NT2/D1 (cell line): ENCODE data around the gene SPINT3.

Experiments
- DNase-seq: peaks from one replicate; pipeline ENCODE4 v3.0.0-alpha.2; 2011; ENCODE audit warnings: low read depth, low spot score
- H3K27me3 ChIP-seq: 2 replicates; pipeline ENCODE4 v1.6.0; 2011; ENCODE audit warnings: mild to moderate bottlenecking; ENCODE audit not compliant: insufficient read length, insufficient read depth
- H3K36me3 ChIP-seq: 2 replicates; pipeline ENCODE4 v1.6.1; 2011; ENCODE audit warnings: mild to moderate bottlenecking, low read length, mixed read lengths; ENCODE audit not compliant: insufficient read depth, insufficient read length
- H3K4me1 ChIP-seq: 2 replicates; pipeline ENCODE4 v1.5.1; 2011; ENCODE audit not compliant: insufficient read depth, insufficient read length
- H3K4me3 ChIP-seq: 2 replicates; pipeline ENCODE4 v1.5.1; 2011; ENCODE audit warnings: low read depth; ENCODE audit not compliant: insufficient read length
- H3K9ac ChIP-seq: 2 replicates; pipeline ENCODE4 v1.6.0; 2011; ENCODE audit warnings: low read depth; ENCODE audit not compliant: insufficient read length
- H3K9me3 ChIP-seq: 2 replicates; pipeline ENCODE4 v1.5.1; 2011; ENCODE audit warnings: mild to moderate bottlenecking, low read length; ENCODE audit not compliant: insufficient read depth
- SUZ12 ChIP-seq: IDR thresholded peaks from 2 replicates; pipeline ENCODE4 v1.6.1; 2011; ENCODE audit not compliant: insufficient read length, insufficient read depth; ENCODE audit errors: extremely low read depth
- YY1 ChIP-seq: IDR thresholded peaks from 2 replicates; pipeline ENCODE4 v1.6.1; 2011; ENCODE audit not compliant: insufficient read length, insufficient read depth
- ZNF274 ChIP-seq: IDR thresholded peaks from 2 replicates; pipeline ENCODE4 v1.6.1; 2011; ENCODE audit warnings: mild to moderate bottlenecking, low read depth, low read length

SPINT3 gene

DNA sequence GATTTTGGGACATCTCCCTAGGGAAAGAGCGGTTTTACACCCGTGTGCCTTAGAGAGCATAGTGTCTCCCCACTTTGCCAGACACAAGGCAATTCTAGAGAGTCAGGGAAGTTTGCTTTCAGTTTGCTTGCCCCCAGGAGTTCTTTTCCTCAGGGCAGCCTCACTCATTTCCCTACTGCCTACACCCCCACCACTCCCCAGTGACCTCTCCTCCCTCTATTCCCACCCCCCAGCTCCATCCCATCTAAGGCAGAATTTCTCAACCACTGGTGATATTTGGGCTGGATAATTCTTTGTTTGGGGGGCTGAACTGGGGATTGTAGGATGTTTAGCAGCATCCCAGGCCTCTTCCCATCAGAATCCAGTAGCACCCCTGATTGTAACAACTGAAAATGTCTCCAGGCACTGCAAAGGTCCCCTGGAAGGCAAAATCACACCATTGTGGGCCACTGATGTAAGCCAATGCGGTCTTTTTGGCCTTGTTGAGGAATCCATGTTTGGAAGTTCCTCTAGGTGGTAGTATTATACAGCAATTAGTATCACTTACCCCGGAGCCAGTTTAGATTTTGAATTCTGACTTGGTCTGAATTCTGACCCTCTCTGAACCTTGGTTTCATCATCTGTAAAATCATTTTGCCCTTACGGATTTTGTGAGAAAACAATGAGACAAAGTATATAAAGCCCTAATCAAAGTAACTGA lies 30.5 kb upstream of the SPINT3 start:
- no peaks in the 10 kb centered on the region for H3K36me3 ChIP-seq
- H3K4me1 ChIP-seq, result no peaks in the 10 kb centered on the region
- H3K9me3 ChIP-seq, result no peaks in the 10 kb centered on the region
- TF ChIP-seq SUZ12 (no peak), ZNF274 (no peak), YY1 (no peak)
- DNase-seq, result peak; percentile 42
- H3K27me3 ChIP-seq, result no peaks in the 10 kb centered on the region
- H3K4me3 ChIP-seq, result no peak overlapping the region
- no peak overlapping the region for H3K9ac ChIP-seq

DNA sequence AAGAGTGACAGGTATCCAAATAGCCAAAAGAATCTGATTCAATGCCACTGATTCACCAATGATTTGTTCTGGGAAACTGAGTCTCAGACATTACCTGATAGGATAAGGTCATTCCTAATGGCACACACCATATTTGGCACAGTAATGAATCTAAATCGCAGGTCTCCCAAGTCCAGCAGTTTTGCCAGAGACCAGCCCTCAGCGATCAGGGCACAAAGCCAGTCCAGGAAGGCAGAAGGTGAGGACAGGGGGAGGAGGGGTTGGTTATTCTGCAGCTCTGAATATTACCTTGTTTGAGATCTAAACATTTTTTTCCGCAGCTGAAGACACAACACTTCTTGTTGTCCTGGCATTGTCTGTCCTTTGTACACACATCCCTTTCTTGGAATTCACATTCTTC lies 29.9 kb upstream of the SPINT3 start:
- Histone ChIP-seq H3K4me1 (no peaks in the 10 kb centered on the region), H3K36me3 (no peaks in the 10 kb centered on the region), H3K27me3 (no peaks in the 10 kb centered on the region), H3K4me3 (no peak overlapping the region), H3K9ac (no peak overlapping the region), H3K9me3 (no peaks in the 10 kb centered on the region)
- TF ChIP-seq YY1, result no peak
- TF ChIP-seq ZNF274, result no peak
- TF ChIP-seq SUZ12, result no peak
- no peak for DNase-seq

DNA sequence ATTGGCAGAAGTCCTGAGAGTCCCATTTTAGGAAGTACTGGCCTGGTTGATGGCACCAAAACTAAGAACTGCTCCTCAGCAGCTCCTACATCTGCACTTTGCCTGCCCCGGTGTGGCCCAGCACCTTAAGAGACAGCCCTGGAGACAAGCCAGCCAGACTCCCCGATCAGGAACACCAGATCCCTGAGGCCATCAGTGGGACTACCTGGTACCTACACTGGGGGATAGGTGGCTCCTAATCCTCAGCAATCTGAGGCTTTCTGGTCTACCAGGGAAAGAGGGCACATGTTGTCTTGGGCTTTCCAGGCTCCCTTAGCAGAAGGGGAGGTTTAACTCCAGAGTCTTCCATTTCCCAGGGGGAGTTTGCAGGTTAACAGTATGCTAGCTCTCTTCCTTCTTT lies 24.0 kb upstream of the SPINT3 start, which contains the start of gene WFDC6:
Gene WFDC6, minus strand, starts transcription at position 101 of the 400 bp plus-strand sequence. Its CDS starts 75 bp downstream, at position 26.
- no peaks in the 10 kb centered on the region for H3K36me3 ChIP-seq
- H3K9ac ChIP-seq, result no peak within 1 kb of the TSS
- H3K4me1 ChIP-seq, result no peaks in the 10 kb centered on the region
- no peak within 1 kb of the TSS for H3K4me3 ChIP-seq
- H3K9me3 ChIP-seq, result no peaks in the 10 kb centered on the region
- H3K27me3 ChIP-seq, result no peaks in the 10 kb centered on the region
- TF ChIP-seq SUZ12 (no peak), YY1 (no peak), ZNF274 (no peak)
- DNase-seq, result no peak

GRCh38 chr20:45538209-45538799 lies 22.9 kb upstream of the SPINT3 start:
- no peak overlapping the region for H3K9ac ChIP-seq
- H3K9me3 ChIP-seq, result no peaks in the 10 kb centered on the region
- no peaks in the 10 kb centered on the region for H3K27me3 ChIP-seq
- no peaks in the 10 kb centered on the region for H3K36me3 ChIP-seq
- no peak overlapping the region for H3K4me3 ChIP-seq
- peak; percentile 23 for DNase-seq
- H3K4me1 ChIP-seq, result no peaks in the 10 kb centered on the region
- TF ChIP-seq YY1 (no peak), ZNF274 (no peak), SUZ12 (no peak)

- no peak for DNase-seq
- Histone ChIP-seq H3K27me3 (no peaks in the 10 kb centered on the region), H3K4me1 (no peaks in the 10 kb centered on the region), H3K9me3 (no peaks in the 10 kb centered on the region), H3K36me3 (no peaks in the 10 kb centered on the region), H3K9ac (no peak overlapping the region), H3K4me3 (no peak overlapping the region)
- TF ChIP-seq SUZ12 (no peak), ZNF274 (no peak), YY1 (no peak)
These were observed 11.9 kb upstream of the SPINT3 start for GRCh38 chr20:45527294-45527693.

- TF ChIP-seq ZNF274 (no peak), YY1 (no peak), SUZ12 (no peak)
- Histone ChIP-seq H3K9ac (no peak overlapping the region), H3K9me3 (no peaks in the 10 kb centered on the region), H3K4me1 (no peaks in the 10 kb centered on the region), H3K4me3 (no peak overlapping the region), H3K27me3 (no peaks in the 10 kb centered on the region), H3K36me3 (no peaks in the 10 kb centered on the region)
- DNase-seq, result no peak
These were observed 8.4 kb upstream of the SPINT3 start for GRCh38 chr20:45523821-45524220.

GRCh38 chr20:45518282-45518681 lies 2.9 kb upstream of the SPINT3 start:
- H3K4me1 ChIP-seq, result no peaks in the 10 kb centered on the region
- H3K36me3 ChIP-seq, result no peaks in the 10 kb centered on the region
- no peaks in the 10 kb centered on the region for H3K27me3 ChIP-seq
- no peaks in the 10 kb centered on the region for H3K9me3 ChIP-seq
- H3K9ac ChIP-seq, result no peak overlapping the region
- H3K4me3 ChIP-seq, result no peak overlapping the region
- TF ChIP-seq SUZ12 (no peak), ZNF274 (no peak), YY1 (no peak)
- DNase-seq, result no peak
